SU-DHL-6 (cell line): Measurements from ENCODE around the gene DYNAP.

Experiments used
- CTCF ChIP-seq: fragments of 200-600 bp; sonication (generic); IDR thresholded peaks from one replicate; pipeline ENCODE4 v1.5.1; 2017; ENCODE audit warnings: antibody characterized with exemption, mild to moderate bottlenecking, low read length, moderate library complexity; ENCODE audit not compliant: insufficient read depth, poor library complexity, severe bottlenecking
- EZH2phosphoT487 ChIP-seq: fragments of 200-600 bp; sonication (generic), shearing (Covaris generic); conservative IDR thresholded peaks from 2 replicates; pipeline ENCODE4 v1.6.1; 2018; ENCODE audit warnings: mild to moderate bottlenecking, antibody characterized with exemption, low read length, moderate library complexity, mixed read lengths

GRCh38 chr18:54616220-54616848 is 25.3 kb downstream of the DYNAP start:
- TF ChIP-seq CTCF: no peak
- TF ChIP-seq EZH2phosphoT487: no peak
